DND-41 (cell line): ENCODE results near the gene ALCAM.

Experiments
- ATAC-seq: fragments of 200-7000 bp; cut with Tn5 transposase; 3 replicates; pipeline ENCODE4 v1.9.1; 2021; ENCODE audit warnings: low read depth; ENCODE audit not compliant: insufficient read depth
- DNase-seq: peaks from one replicate; pipeline ENCODE4 v3.0.0-alpha.2; 2020
- H2AFZ ChIP-seq: 2 replicates; pipeline ENCODE4 v1.6.0; 2012; ENCODE audit warnings: low read depth, low read length
- H3K27ac ChIP-seq: 2 replicates; pipeline ENCODE4 v1.5.1; 2012; ENCODE audit warnings: low read length, inconsistent platforms
- H3K27me3 ChIP-seq: fragments of 200-600 bp; sonication (generic); 2 replicates; pipeline ENCODE4 v1.6.0; 2012; ENCODE audit warnings: low read length, mild to moderate bottlenecking, inconsistent platforms; ENCODE audit not compliant: insufficient read depth, poor library complexity
- H3K36me3 ChIP-seq: 2 replicates; pipeline ENCODE4 v1.5.1; 2012; ENCODE audit warnings: low read length, inconsistent platforms; ENCODE audit not compliant: insufficient read depth
- H3K4me1 ChIP-seq: 2 replicates; pipeline ENCODE4 v1.5.1; 2012; ENCODE audit warnings: mild to moderate bottlenecking, low read length; ENCODE audit not compliant: insufficient read depth
- H3K4me2 ChIP-seq: 2 replicates; pipeline ENCODE4 v1.6.0; 2012; ENCODE audit warnings: mild to moderate bottlenecking, moderate library complexity, low read length, inconsistent platforms; ENCODE audit not compliant: insufficient read depth
- H3K4me3 ChIP-seq, 2 experiments: fragments of 200-600 bp in 1 of 2; shearing (Covaris generic) in 1 of 2; 2 replicates each; pipeline ENCODE4 v1.5.1; 2012 to 2016; ENCODE audit warnings: inconsistent platforms in 2 of 2, low read length in 2 of 2, mild to moderate bottlenecking in 2 of 2, low read depth in 1 of 2, moderate library complexity in 1 of 2
- H3K79me2 ChIP-seq: 2 replicates; pipeline ENCODE4 v1.6.0; 2012; ENCODE audit warnings: low read length, inconsistent platforms; ENCODE audit not compliant: insufficient read depth
- H3K9ac ChIP-seq: 2 replicates; pipeline ENCODE4 v1.6.0; 2012; ENCODE audit warnings: low read depth, mild to moderate bottlenecking, inconsistent platforms, low read length, moderate library complexity
- H3K9me3 ChIP-seq: 2 replicates; pipeline ENCODE4 v1.5.1; 2012; ENCODE audit warnings: low read length, moderate library complexity, mild to moderate bottlenecking, inconsistent platforms; ENCODE audit not compliant: insufficient read depth, severe bottlenecking
- H4K20me1 ChIP-seq: 2 replicates; pipeline ENCODE4 v1.6.0; 2012; ENCODE audit warnings: low read length; ENCODE audit not compliant: insufficient read depth
- CTCF ChIP-seq: IDR thresholded peaks from 2 replicates; pipeline ENCODE4 v1.5.1; 2012; ENCODE audit warnings: borderline replicate concordance, low read length, moderate library complexity, mild to moderate bottlenecking; ENCODE audit not compliant: poor library complexity, severe bottlenecking; ENCODE audit errors: extremely low read depth
- EZH2 ChIP-seq: IDR thresholded peaks from 3 replicates; pipeline ENCODE4 v1.6.1; 2012; ENCODE audit warnings: borderline replicate concordance, low read depth, mild to moderate bottlenecking, moderate library complexity, low read length, inconsistent platforms; ENCODE audit not compliant: severe bottlenecking

Gene ALCAM

DNA sequence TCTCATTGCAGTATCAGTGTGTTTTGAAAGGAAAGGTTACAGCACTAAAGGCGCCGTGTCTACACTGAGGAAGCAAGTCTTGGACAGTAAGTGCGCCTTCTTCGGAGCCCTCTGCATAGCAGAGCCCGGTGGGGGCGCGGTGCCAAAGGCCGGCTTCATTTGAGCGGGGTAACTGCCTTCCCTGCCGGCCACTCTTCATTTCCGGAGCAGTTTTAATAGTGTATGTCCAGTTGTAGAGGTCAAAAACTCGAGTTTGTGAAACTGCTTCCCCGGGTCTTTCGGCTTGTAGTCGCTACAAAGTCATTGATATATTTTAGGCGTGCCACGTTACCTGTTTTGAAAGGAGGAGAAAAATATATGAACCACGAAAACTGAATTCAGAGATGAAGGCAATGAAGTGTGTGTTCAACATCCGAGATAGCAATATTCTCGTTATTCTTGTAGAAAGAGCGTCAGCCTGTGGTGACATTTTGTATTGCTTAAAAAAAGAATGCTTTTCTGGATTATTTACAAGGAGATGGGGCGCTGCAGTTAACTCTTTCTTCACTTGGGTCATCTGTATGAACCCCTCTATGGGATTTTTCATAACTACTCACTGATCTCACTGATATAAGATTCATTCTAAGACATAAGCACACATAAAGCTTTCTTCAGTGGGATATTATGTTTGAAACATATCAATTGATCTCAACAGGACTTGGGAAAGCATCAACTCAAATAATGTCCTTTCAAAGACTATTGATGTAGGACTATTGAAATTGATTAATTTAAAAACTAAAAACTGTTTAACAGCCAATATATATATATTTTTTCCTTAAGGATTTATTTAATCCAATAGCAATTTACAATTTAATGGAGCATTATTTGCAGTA lies 3.0 kb downstream of the ALCAM start:
- peak overlapping the region; percentile 90 for H2AFZ ChIP-seq
- no peaks in the 10 kb centered on the region for H4K20me1 ChIP-seq
- peak; percentile 32 for DNase-seq
- peak overlapping the region; percentile 16 to 60 for H3K4me3 ChIP-seq
- peak; percentile 15 for ATAC-seq
- H3K4me2 ChIP-seq, result peak overlapping the region; percentile 99
- no peaks in the 10 kb centered on the region for H3K27me3 ChIP-seq
- peaks cover 46% of the 10 kb centered on the region for H3K4me1 ChIP-seq
- H3K9me3 ChIP-seq, result no peaks in the 10 kb centered on the region
- H3K9ac ChIP-seq, result peak overlapping the region; percentile 62
- peak overlapping the region; percentile 67 for H3K27ac ChIP-seq
- TF ChIP-seq CTCF, result peak; percentile 69
- no peak for TF ChIP-seq EZH2
- H3K79me2 ChIP-seq, result no peaks in the 10 kb centered on the region
- H3K36me3 ChIP-seq, result no peaks in the 10 kb centered on the region

DNA sequence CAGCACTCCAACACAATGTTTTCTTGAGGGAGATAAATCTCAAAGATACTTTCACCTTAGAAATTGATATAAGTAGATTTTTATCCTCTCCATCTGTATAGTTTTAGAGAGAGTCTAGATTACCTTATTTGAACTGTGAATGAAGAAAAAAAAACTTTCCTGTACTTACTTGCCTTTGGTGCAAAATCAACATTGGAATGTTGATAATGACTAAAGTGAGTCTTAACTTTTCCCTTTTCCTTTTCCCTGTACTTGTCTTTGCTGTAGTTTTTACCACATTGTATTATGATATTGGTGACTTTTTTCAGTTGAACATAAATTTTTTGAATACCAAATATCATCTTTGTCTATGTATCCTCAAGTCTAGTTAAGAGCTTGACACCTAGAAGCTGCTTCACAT lies 6.7 kb downstream of the ALCAM start:
- Histone ChIP-seq H3K36me3 (no peaks in the 10 kb centered on the region), H3K4me3 (no peak overlapping the region), H3K9me3 (no peaks in the 10 kb centered on the region), H3K9ac (no peak overlapping the region), H2AFZ (no peak overlapping the region), H3K4me1 (peaks cover 30% of the 10 kb centered on the region), H3K27ac (no peak overlapping the region), H4K20me1 (no peaks in the 10 kb centered on the region), H3K27me3 (no peaks in the 10 kb centered on the region), H3K79me2 (no peaks in the 10 kb centered on the region), H3K4me2 (no peak overlapping the region)
- no peak for ATAC-seq
- no peak for DNase-seq
- TF ChIP-seq CTCF (no peak), EZH2 (no peak)

- TF ChIP-seq CTCF (no peak), EZH2 (no peak)
- no peak overlapping the region for H2AFZ ChIP-seq
- H3K4me1 ChIP-seq, result peaks cover 10% of the 10 kb centered on the region
- no peaks in the 10 kb centered on the region for H3K27me3 ChIP-seq
- 0 out of 3 replicates have a peak, but pooled peaks have one; percentile 44 for ATAC-seq
- H4K20me1 ChIP-seq, result no peaks in the 10 kb centered on the region
- H3K27ac ChIP-seq, result no peak overlapping the region
- DNase-seq, result no peak
- H3K4me2 ChIP-seq, result no peak overlapping the region
- no peaks in the 10 kb centered on the region for H3K36me3 ChIP-seq
- no peak overlapping the region for H3K4me3 ChIP-seq
- H3K9ac ChIP-seq, result no peak overlapping the region
- no peaks in the 10 kb centered on the region for H3K79me2 ChIP-seq
- no peaks in the 10 kb centered on the region for H3K9me3 ChIP-seq
Measured at GRCh38 chr3:105375750-105376511, 9.2 kb downstream of the ALCAM start.
